H1 (cell line): ENCODE measurements around the gene NACA. TPM values are rescaled to one million over a fixed set of nuclear protein-coding genes. Genes with fewer than 3 reads are reported as not detected.
"Not testable (repeated sequence)": the region's sequence is repeated elsewhere in the genome, so short reads cannot be mapped to it uniquely, and the experiment has no call there.

Experiments
- CTCF ChIA-PET: fragments of 300-600 bp; sonication (Branson Sonifier 250); formaldehyde crosslinking; loops from one replicate; lab custom pipeline; 2021; ENCODE audit not compliant: partially characterized antibody; lab: Charles Lee
- POLR2A ChIA-PET: fragments of 300-600 bp; sonication (Branson Sonifier 250); formaldehyde crosslinking; loops from one replicate; lab custom pipeline; 2021; ENCODE audit warnings: inconsistent platforms; ENCODE audit not compliant: partially characterized antibody; lab: Charles Lee
- DNase-seq, 2 experiments: peaks; one replicate each; pipeline versions ENCODE4 v3.0.0 to v3.0.0-alpha.2; 2010 to 2022; ENCODE audit warnings: low spot score in 2 of 2, low read depth in 1 of 2, mixed read lengths in 1 of 2
- FAIRE-seq: peaks from 2 replicates; lab custom pipeline; 2011; peaks lifted over from hg19 to GRCh38; lab: Jason Lieb, UNC
- H2AFZ ChIP-seq: 2 replicates; pipeline ENCODE4 v1.8.1; 2012; ENCODE audit warnings: low read length, inconsistent platforms
- H2AK5ac ChIP-seq: 2 replicates; pipeline ENCODE4 v1.6.1; 2013; ENCODE audit warnings: low read depth, low read length
- H2BK120ac ChIP-seq: replicated peaks from 2 replicates; pipeline ENCODE3; 2013; ENCODE audit warnings: low read depth, low read length, inconsistent platforms
- H2BK12ac ChIP-seq: 2 replicates; pipeline ENCODE4 v1.6.1; 2013; ENCODE audit warnings: low read depth, low read length
- H2BK15ac ChIP-seq: 2 replicates; pipeline ENCODE4 v1.6.1; 2013; ENCODE audit warnings: low read length
- H2BK20ac ChIP-seq: 2 replicates; pipeline ENCODE4 v1.6.1; 2013; ENCODE audit warnings: low read length
- H2BK5ac ChIP-seq: 2 replicates; pipeline ENCODE4 v1.6.1; 2013; ENCODE audit warnings: low read depth, low read length
- H3K14ac ChIP-seq: 2 replicates; pipeline ENCODE4 v1.6.1; 2013; ENCODE audit warnings: inconsistent platforms; ENCODE audit not compliant: insufficient read length
- H3K18ac ChIP-seq: 2 replicates; pipeline ENCODE4 v1.6.1; 2013; ENCODE audit warnings: low read length; ENCODE audit errors: extremely low read depth
- H3K23ac ChIP-seq: 2 replicates; pipeline ENCODE4 v1.6.1; 2013; ENCODE audit warnings: inconsistent platforms; ENCODE audit not compliant: insufficient read length
- H3K23me2 ChIP-seq: 2 replicates; pipeline ENCODE4 v1.6.1; 2013; ENCODE audit warnings: low read depth, low read length
- H3K27ac ChIP-seq: 2 replicates; pipeline ENCODE4 v1.6.1; 2011; ENCODE audit warnings: low read depth, low read length, inconsistent platforms
- H3K27me3 ChIP-seq, 4 experiments: replicated peaks in 1 of 4; 1 replicate in 1 of 4; 2 replicates in 3 of 4; pipeline versions ENCODE4 v1.6.1 to v1.8.1; 2011 to 2013; ENCODE audit warnings: low read length in 3 of 4, mild to moderate bottlenecking in 3 of 4, inconsistent platforms in 2 of 4, mixed read lengths in 2 of 4, moderate library complexity in 1 of 4; ENCODE audit not compliant: control insufficient read depth in 3 of 4, insufficient read depth in 3 of 4; ENCODE audit errors: extremely low read depth in 1 of 4
- H3K36me3 ChIP-seq, 4 experiments: 2 replicates each; pipeline versions ENCODE4 v1.6.1 to v1.8.1; 2011 to 2013; ENCODE audit warnings: mild to moderate bottlenecking in 4 of 4, low read length in 3 of 4, moderate library complexity in 2 of 4, control low read depth in 1 of 4, inconsistent platforms in 1 of 4; ENCODE audit not compliant: insufficient read depth in 4 of 4, control insufficient read depth in 2 of 4
- H3K4ac ChIP-seq: replicated peaks from 2 replicates; pipeline ENCODE3; 2013; ENCODE audit warnings: low read length, low read depth, mixed read lengths, inconsistent platforms; ENCODE audit not compliant: insufficient read length
- H3K4me1 ChIP-seq, 4 experiments: replicated peaks in 1 of 4; 1 replicate in 1 of 4; 2 replicates in 3 of 4; pipeline versions ENCODE4 v1.6.1 to v1.8.1; 2011 to 2013; ENCODE audit warnings: low read length in 3 of 4, inconsistent platforms in 2 of 4, mixed read lengths in 1 of 4; ENCODE audit not compliant: insufficient read depth in 4 of 4, control insufficient read depth in 3 of 4
- H3K4me2 ChIP-seq, 2 experiments: 2 replicates each; pipeline versions ENCODE4 v1.6.1 to v1.8.1; 2011 to 2013; ENCODE audit warnings: low read depth in 2 of 2, low read length in 2 of 2, control low read depth in 1 of 2, inconsistent platforms in 1 of 2, mild to moderate bottlenecking in 1 of 2; ENCODE audit not compliant: insufficient read depth in 1 of 2
- H3K4me3 ChIP-seq, 4 experiments: fragments of 200-600, 300-600 bp in 1 of 4; sonication (generic), shearing (Covaris generic), sonication (Bioruptor Twin) in 1 of 4; 2 replicates each; pipeline versions ENCODE4 v1.5.1 to v1.8.1; 2011 to 2016; ENCODE audit warnings: low read length in 4 of 4, low read depth in 3 of 4, control low read depth in 2 of 4, inconsistent platforms in 2 of 4, mild to moderate bottlenecking in 2 of 4, mixed read lengths in 1 of 4, moderate library complexity in 1 of 4; ENCODE audit not compliant: insufficient read depth in 2 of 4; ENCODE audit errors: extremely low read depth in 1 of 4
- H3K56ac ChIP-seq: replicated peaks from 2 replicates; pipeline ENCODE3; 2013; ENCODE audit warnings: low read depth, mild to moderate bottlenecking, mixed read lengths, low read length, inconsistent platforms; ENCODE audit not compliant: insufficient read length
- H3K79me1 ChIP-seq: 2 replicates; pipeline ENCODE4 v1.6.1; 2013; ENCODE audit warnings: low read depth, low read length, control low read depth
- H3K79me2 ChIP-seq, 2 experiments: 2 replicates each; pipeline versions ENCODE4 v1.6.1 to v1.8.1; 2012 to 2013; ENCODE audit warnings: low read length in 2 of 2, mild to moderate bottlenecking in 2 of 2, inconsistent platforms in 1 of 2; ENCODE audit not compliant: insufficient read depth in 2 of 2, control insufficient read depth in 1 of 2
- H3K9ac ChIP-seq, 4 experiments: replicated peaks in 1 of 4; 1 replicate in 1 of 4; 2 replicates in 3 of 4; pipeline versions ENCODE4 v1.6.1 to v1.8.1; 2011 to 2013; ENCODE audit warnings: low read depth in 3 of 4, low read length in 3 of 4, control low read depth in 2 of 4, mild to moderate bottlenecking in 2 of 4, moderate library complexity in 2 of 4, inconsistent platforms in 1 of 4; ENCODE audit errors: extremely low read depth in 1 of 4
- H3K9me3 ChIP-seq, 2 experiments: 2 replicates each; pipeline versions ENCODE4 v1.6.1 to v1.8.1; 2012 to 2013; ENCODE audit warnings: mild to moderate bottlenecking in 2 of 2, moderate library complexity in 2 of 2, control low read depth in 1 of 2, inconsistent platforms in 1 of 2, low read depth in 1 of 2, low read length in 1 of 2, mixed read lengths in 1 of 2; ENCODE audit not compliant: insufficient read depth in 2 of 2
- H4K20me1 ChIP-seq, 2 experiments: replicated peaks in 1 of 2; 2 replicates each; pipeline versions ENCODE3 to v1.8.1; 2011 to 2013; ENCODE audit warnings: inconsistent platforms in 2 of 2, low read length in 2 of 2, mild to moderate bottlenecking in 1 of 2; ENCODE audit not compliant: insufficient read depth in 2 of 2, control insufficient read depth in 1 of 2
- H4K5ac ChIP-seq: 2 replicates; pipeline ENCODE4 v1.6.1; 2013; ENCODE audit warnings: low read length, low read depth, mixed read lengths, inconsistent platforms; ENCODE audit not compliant: insufficient read length
- H4K8ac ChIP-seq: 2 replicates; pipeline ENCODE4 v1.8.0; 2013; ENCODE audit warnings: mild to moderate bottlenecking, moderate library complexity, low read length, inconsistent platforms; ENCODE audit not compliant: insufficient read depth; ENCODE audit errors: extremely low read depth
- H4K91ac ChIP-seq: replicated peaks from 2 replicates; pipeline ENCODE3; 2013; ENCODE audit warnings: low read length, mixed read lengths, inconsistent platforms; ENCODE audit not compliant: insufficient read length
- ATF3 ChIP-seq: IDR thresholded peaks from 2 replicates; pipeline ENCODE4 v1.6.1; 2011; ENCODE audit warnings: low read depth, mild to moderate bottlenecking, low read length; ENCODE audit not compliant: insufficient read depth
- CREB1 ChIP-seq: IDR thresholded peaks from 2 replicates; pipeline ENCODE4 v1.6.1; 2012; ENCODE audit warnings: inconsistent platforms
- CTBP2 ChIP-seq: IDR thresholded peaks from 2 replicates; pipeline ENCODE4 v1.7.0; 2011; ENCODE audit warnings: borderline replicate concordance, mild to moderate bottlenecking, moderate library complexity, mixed read lengths, low read length; ENCODE audit not compliant: insufficient read depth, insufficient read length
- E2F6 ChIP-seq: IDR thresholded peaks from 2 replicates; pipeline ENCODE4 v1.6.1; 2012; ENCODE audit warnings: inconsistent platforms
- EZH2 ChIP-seq: fragments of 200-600 bp; sonication (generic); IDR thresholded peaks from 2 replicates; pipeline ENCODE4 v1.7.1; 2012; ENCODE audit warnings: low read depth, mild to moderate bottlenecking, moderate library complexity, low read length, inconsistent platforms; ENCODE audit not compliant: severe bottlenecking
- RAD21 ChIP-seq, 2 experiments: IDR thresholded peaks in 1 of 2; conservative IDR thresholded peaks in 1 of 2; 2 replicates each; pipeline ENCODE4 v1.6.1; 2011; ENCODE audit warnings: low read depth in 2 of 2, low read length in 2 of 2, improper control_type of control experiment in 1 of 2, inconsistent platforms in 1 of 2, mild to moderate bottlenecking in 1 of 2, moderate library complexity in 1 of 2
- RXRA ChIP-seq: IDR thresholded peaks from 2 replicates; pipeline ENCODE4 v1.6.1; 2011; ENCODE audit warnings: low read depth, mild to moderate bottlenecking, low read length, moderate library complexity; ENCODE audit not compliant: insufficient read depth
- TBP ChIP-seq: IDR thresholded peaks from 2 replicates; pipeline ENCODE4 v1.6.1; 2011; ENCODE audit warnings: low read depth, low read length, improper control_type of control experiment
- WGBS, 2 experiments: shearing (Covaris generic) in 1 of 2; methylation state at CpG; one replicate each; pipeline versions ENCODE4 v1.1.6 to v1.1.7; 2013 to 2015; ENCODE audit warnings: low lambda C conversion rate in 2 of 2, mixed read lengths in 2 of 2, inconsistent platforms in 1 of 2, low coverage in 1 of 2, missing lambda C conversion rate in 1 of 2; ENCODE audit not compliant: insufficient replicate concordance in 2 of 2, insufficient coverage in 1 of 2, insufficient read length in 1 of 2; ENCODE audit errors: extremely low coverage in 1 of 2, missing lambda C conversion rate in 1 of 2; 5-methylcytosine and 5-hydroxymethylcytosine counted together
- polyA plus RNA-seq, 7 experiments: library from polyadenylated mRNA; depleted of rRNA in 3 of 7; stranded (reverse) in 5 of 7; unstranded in 2 of 7; fragments of >200 nt in 5 of 7; fragments of 200-250 nt in 2 of 7; gene quantifications; 1 replicate in 5 of 7; 2 replicates in 1 of 7; 4 replicates in 1 of 7; pipeline versions ENCODE4 v1.2.1 to v1.2.3, GENCODE V29; 2011 to 2013; ENCODE audit warnings: missing spikeins in 2 of 7, mixed read lengths in 2 of 7
- total RNA-seq: library from RNA; stranded (reverse); fragmentation: NEBNext Ultra II Directional; extraction: Animal tissue kit (Norgen Biotek cat#: 25700); gene quantifications from 2 replicates; pipeline ENCODE4 v1.2.1, GENCODE V29; 2021

The NACA gene
- total and polyA plus RNA-seq, 2 of the 8 experiments (the other 6 are each of a cell fraction or from before 2014, with no cell fraction given) = 511 to 1,063 TPM

GRCh38 chr12:56728139-56728861, 3.2 kb upstream of the NACA start (continued):
- TF ChIP-seq ATF3 (no peak), TBP (no peak), EZH2 (no peak), RXRA (no peak), E2F6 (no peak), CREB1 (no peak), RAD21 (IDR thresholded peaks at IDR 0.05 in 1 of 2, conservative IDR thresholded peaks at IDR 0.05 in 1 of 2; ENCODE audit: low read depth in 2 of 2, low read length in 2 of 2) (no peak), CTBP2 (no peak)

- FAIRE-seq, H3K9me3 ChIP-seq, H4K91ac ChIP-seq, H2BK120ac ChIP-seq, H4K8ac ChIP-seq, H3K27me3 ChIP-seq, H3K79me1 ChIP-seq, H3K4me3 ChIP-seq, H2BK15ac ChIP-seq, H2BK5ac ChIP-seq, H2BK20ac ChIP-seq, H3K4ac ChIP-seq, H2AFZ ChIP-seq, DNase-seq, H2AK5ac ChIP-seq, H3K4me2 ChIP-seq, H4K5ac ChIP-seq, H3K14ac ChIP-seq, H3K56ac ChIP-seq, H3K23ac ChIP-seq, H3K9ac ChIP-seq, H3K23me2 ChIP-seq, H3K18ac ChIP-seq, H3K27ac ChIP-seq, H2BK12ac ChIP-seq: not testable (repeated sequence)
- Histone ChIP-seq H3K36me3 (peaks cover 3 to 28% (median 13%) of the 10 kb centered on the region in 4 experiments; a peak in 5 of 8 replicates), H3K79me2 (peaks cover 33 to 38% of the 10 kb centered on the region in 2 experiments), H3K4me1 (peaks cover 4 to 19% (median 10%) of the 10 kb centered on the region in 4 experiments; a peak in 6 of 7 replicates), H4K20me1 (peaks cover 16 to 18% of the 10 kb centered on the region in 2 experiments)
- 96% methylated on average over 13 of the region's 15 CpGs; no CpG with 5 or more reads in 1 of the 2 experiments for WGBS, 2 experiments
- POLR2A ChIA-PET = interaction anchor here (0.6 to 43.7 kb wide), 24 partner anchors 10 to 468 kb away, joined by 3 to 1406 read pairs (median 4); partner anchors contain the start of genes ANKRD52, ATP5F1B, BAZ2A and PRIM1
- CTCF ChIA-PET = interaction anchor here (0.6 to 1.8 kb wide), 6 partner anchors 9 to 489 kb away, joined by 3 to 7 read pairs (median 3); no protein-coding TSS in a partner anchor
Observed at GRCh38 chr12:56726196-56726675, 1.1 kb upstream of the NACA start.
